Measurements from ENCODE around the gene BLM.

DNA sequence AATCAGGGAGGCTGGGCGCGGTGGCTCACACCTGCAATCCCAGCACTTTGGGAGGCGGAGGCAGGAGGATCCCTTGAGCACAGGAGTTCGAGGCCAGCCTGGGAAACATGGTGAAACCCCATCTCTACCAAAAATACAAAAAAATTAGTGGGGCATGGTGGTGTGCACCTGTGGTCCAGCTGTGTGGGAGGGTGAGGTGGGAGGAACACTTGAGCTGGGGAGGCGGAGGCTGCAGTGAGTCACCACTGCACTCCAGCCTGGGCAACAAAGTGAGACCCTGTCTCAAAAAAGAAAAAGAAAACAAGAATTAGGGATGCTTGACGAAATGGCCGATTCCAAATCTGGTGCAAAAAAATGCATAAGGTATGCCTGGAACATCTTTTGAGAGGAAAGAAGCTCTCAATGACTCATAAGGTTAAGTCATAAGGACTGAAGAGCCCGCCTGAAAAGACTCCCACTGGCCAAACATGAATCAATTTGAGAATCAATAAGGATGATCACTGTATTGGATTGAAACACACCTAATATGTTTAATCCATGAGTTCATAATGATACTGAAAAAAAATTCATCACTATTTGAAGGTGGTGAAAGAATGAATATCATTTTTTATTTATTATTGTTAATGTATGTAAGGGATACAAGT, 27.7 kb downstream of the BLM start:
- TF ChIP-seq CTCF (IDR thresholded peaks at IDR 0.05) (no peak), POLR2A (IDR thresholded peaks at IDR 0.05) (no peak)
